ENCODE results near the gene CDH23. TPM values are rescaled to one million over a fixed set of nuclear protein-coding genes. Genes with fewer than 3 reads are reported as not detected.

The CDH23 gene
- polyA plus RNA-seq, 1 donor (not counting 4 experiments of a cell fraction or from before 2014, with no cell fraction given) = 0.01 TPM

GRCh38 chr10:71795248-71795647 lies 398.5 kb downstream of the CDH23 start:
- no peak overlapping the region for H3K4me2 ChIP-seq (ENCODE audit: control insufficient read depth, extremely low read depth, insufficient read depth, low read depth, low read length)
- no peaks in the 10 kb centered on the region for H3K9me3 ChIP-seq (ENCODE audit: control insufficient read depth, low read depth, low read length)
- FAIRE-seq (peak; percentile 70), DNase-seq (ENCODE audit: low read depth, low spot score) (no peak)
- peaks cover 6% of the 10 kb centered on the region for H3K27me3 ChIP-seq (ENCODE audit: control insufficient read depth, extremely low read depth, insufficient read depth, low read length)
- dilution Hi-C loops (cut with MboI; ENCODE audit: extremely low pct_ligation_motif_present, low sequenced_read_pairs) = no loop called here
- H3K9ac ChIP-seq (ENCODE audit: control insufficient read depth, extremely low read depth, insufficient read depth, low read length) = no peak overlapping the region
- H3K4me3 ChIP-seq (ENCODE audit: control insufficient read depth in 2 of 3, extremely low read depth in 1 of 3, insufficient read depth in 2 of 3, low read depth in 1 of 3, low read length in 3 of 3) = no peak overlapping the region
- peaks cover 2% of the 10 kb centered on the region for H4K20me1 ChIP-seq (ENCODE audit: control insufficient read depth, extremely low read depth, insufficient read depth, low read length)
- H3K27ac ChIP-seq (ENCODE audit: control insufficient read depth, insufficient read depth, low read length) = no peak overlapping the region
- no peaks in the 10 kb centered on the region for H3K36me3 ChIP-seq (ENCODE audit: control insufficient read depth in 2 of 2, extremely low read depth in 1 of 2, insufficient read depth in 2 of 2, low read length in 2 of 2)
- H3K4me1 ChIP-seq (ENCODE audit: control insufficient read depth, extremely low read depth, insufficient read depth, low read length) = no peaks in the 10 kb centered on the region
- TF ChIP-seq CTCF (optimal IDR thresholded peaks at IDR 0.05 in 1 of 3, IDR thresholded peaks at IDR 0.05 in 1 of 3, conservative IDR thresholded peaks at IDR 0.05 in 1 of 3; ENCODE audit: extremely low read depth in 1 of 3, insufficient read depth in 2 of 3, low read length in 3 of 3) = no peak
- no peak for TF ChIP-seq EZH2 (IDR thresholded peaks at IDR 0.05; ENCODE audit: low read length)
- H3K9me1 ChIP-seq (ENCODE audit: control insufficient read depth, extremely low read depth, insufficient read depth, low read length) = no peaks in the 10 kb centered on the region
- no peak overlapping the region for H2AFZ ChIP-seq (ENCODE audit: control insufficient read depth, low read length)
- no peaks in the 10 kb centered on the region for H3K79me2 ChIP-seq (ENCODE audit: control insufficient read depth, insufficient read depth, low read length)

GRCh38 chr10:71796749-71797405 lies 400.2 kb downstream of the CDH23 start:
- Histone ChIP-seq H3K4me3 (ENCODE audit: control insufficient read depth in 2 of 3, extremely low read depth in 1 of 3, insufficient read depth in 2 of 3, low read depth in 1 of 3, low read length in 3 of 3) (no peak overlapping the region), H3K79me2 (ENCODE audit: control insufficient read depth, insufficient read depth, low read length) (no peaks in the 10 kb centered on the region), H3K27ac (ENCODE audit: control insufficient read depth, insufficient read depth, low read length) (no peak overlapping the region), H3K4me1 (ENCODE audit: control insufficient read depth, extremely low read depth, insufficient read depth, low read length) (no peaks in the 10 kb centered on the region), H3K9ac (ENCODE audit: control insufficient read depth, extremely low read depth, insufficient read depth, low read length) (no peak overlapping the region), H3K9me3 (ENCODE audit: control insufficient read depth, low read depth, low read length) (no peaks in the 10 kb centered on the region), H3K9me1 (ENCODE audit: control insufficient read depth, extremely low read depth, insufficient read depth, low read length) (no peaks in the 10 kb centered on the region), H2AFZ (ENCODE audit: control insufficient read depth, low read length) (no peak overlapping the region), H3K27me3 (ENCODE audit: control insufficient read depth, extremely low read depth, insufficient read depth, low read length) (peaks cover 6% of the 10 kb centered on the region), H3K36me3 (ENCODE audit: control insufficient read depth in 2 of 2, extremely low read depth in 1 of 2, insufficient read depth in 2 of 2, low read length in 2 of 2) (no peaks in the 10 kb centered on the region), H3K4me2 (ENCODE audit: control insufficient read depth, extremely low read depth, insufficient read depth, low read depth, low read length) (no peak overlapping the region), H4K20me1 (ENCODE audit: control insufficient read depth, extremely low read depth, insufficient read depth, low read length) (peaks cover 2% of the 10 kb centered on the region)
- dilution Hi-C loops (cut with MboI; ENCODE audit: extremely low pct_ligation_motif_present, low sequenced_read_pairs) = no loop called here
- no peak for TF ChIP-seq CTCF (optimal IDR thresholded peaks at IDR 0.05 in 1 of 3, IDR thresholded peaks at IDR 0.05 in 1 of 3, conservative IDR thresholded peaks at IDR 0.05 in 1 of 3; ENCODE audit: extremely low read depth in 1 of 3, insufficient read depth in 2 of 3, low read length in 3 of 3)
- TF ChIP-seq EZH2 (IDR thresholded peaks at IDR 0.05; ENCODE audit: low read length) = no peak
- FAIRE-seq = no peak
- no peak for DNase-seq (ENCODE audit: low read depth, low spot score)
